ENCODE measurements around the gene GPN1.
A peak's percentile ranks its signal among the peaks of the same experiment; 100 is the strongest.
"Not testable (repeated sequence)": the region's sequence is repeated elsewhere in the genome, so short reads cannot be mapped to it uniquely, and the experiment has no call there.

The GPN1 gene

DNA sequence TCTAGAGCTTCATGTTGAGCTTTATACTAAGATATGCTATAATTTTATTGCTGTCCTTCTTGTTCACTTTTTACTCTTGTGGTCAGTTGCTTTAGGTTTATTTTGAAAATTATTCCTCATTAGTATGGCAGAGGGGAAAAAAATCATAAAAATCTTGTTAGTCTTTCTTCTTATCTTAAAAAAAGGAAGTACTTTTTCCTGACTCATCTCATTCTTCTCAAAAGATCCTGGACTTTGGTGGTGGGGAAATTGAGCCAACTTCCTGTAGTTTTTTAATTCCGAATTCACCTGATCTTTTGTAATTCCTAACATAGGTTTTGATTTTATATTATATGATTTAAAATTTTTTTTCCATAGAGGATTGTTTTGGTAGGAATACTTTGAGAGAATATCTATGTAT lies 38.6 kb downstream of the GPN1 start:
- DNase-seq (ENCODE audit: low read depth in 1 of 2, low spot score in 1 of 2) = no peak

DNA sequence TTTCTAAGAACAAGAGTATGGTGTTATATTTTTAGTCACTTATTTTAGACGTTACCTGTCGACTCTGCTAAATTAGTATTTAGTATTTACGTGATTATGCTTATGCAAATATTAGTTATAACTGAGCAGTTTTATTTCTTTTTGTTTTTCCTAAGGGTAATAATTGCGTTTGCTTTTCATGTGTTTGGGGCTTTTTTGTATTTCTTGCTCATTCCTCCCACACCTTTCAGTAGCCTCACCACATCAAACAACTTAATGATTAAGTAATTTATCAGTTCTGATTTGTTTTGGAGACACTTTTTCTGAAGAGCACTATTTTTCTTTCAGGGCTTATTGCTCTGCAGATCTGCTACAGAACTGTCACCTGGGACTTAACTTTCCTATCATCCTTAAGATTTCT lies 42.4 kb downstream of the GPN1 start:
- no peak for DNase-seq (ENCODE audit: low read depth in 1 of 2, low spot score in 1 of 2)

DNA sequence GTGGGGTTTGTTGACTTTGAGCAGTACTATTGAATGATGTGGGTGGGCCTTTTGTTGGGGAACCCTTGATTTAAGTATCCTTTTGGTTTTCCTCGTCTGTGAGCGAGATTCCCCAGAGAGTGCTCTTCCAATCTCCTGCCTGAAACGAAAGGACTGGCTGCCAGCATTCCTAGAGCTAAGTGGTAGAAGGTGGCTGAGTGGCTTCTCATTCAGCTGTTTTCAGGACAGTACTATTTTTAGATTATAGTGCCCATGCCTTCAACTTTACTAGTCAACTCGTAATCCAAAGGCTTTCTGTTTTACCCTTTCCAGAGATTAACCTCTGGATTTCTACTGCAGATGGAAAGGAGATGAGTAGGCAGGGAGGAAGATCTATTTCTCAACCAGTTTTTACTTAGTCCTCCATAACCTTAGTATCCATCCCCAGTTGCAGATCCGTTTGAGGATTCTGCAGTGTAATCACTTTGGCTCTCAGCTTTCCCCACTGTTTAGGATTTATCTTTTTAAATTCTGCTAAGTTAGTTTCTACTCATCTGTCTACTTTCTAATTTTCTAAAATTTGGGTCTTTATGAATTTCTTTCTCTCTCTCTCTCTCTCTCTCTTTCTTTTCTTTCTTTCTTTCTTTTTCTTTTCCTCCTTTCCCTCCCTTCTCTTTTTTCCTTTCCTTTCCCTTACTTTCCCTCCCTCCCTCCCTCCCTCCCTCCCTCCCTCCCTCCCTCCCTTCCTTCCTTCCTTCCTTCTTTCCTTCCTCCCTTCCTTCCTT lies 44.1 kb downstream of the GPN1 start:
- no peak for DNase-seq (ENCODE audit: low read depth in 1 of 2, low spot score in 1 of 2)

DNA sequence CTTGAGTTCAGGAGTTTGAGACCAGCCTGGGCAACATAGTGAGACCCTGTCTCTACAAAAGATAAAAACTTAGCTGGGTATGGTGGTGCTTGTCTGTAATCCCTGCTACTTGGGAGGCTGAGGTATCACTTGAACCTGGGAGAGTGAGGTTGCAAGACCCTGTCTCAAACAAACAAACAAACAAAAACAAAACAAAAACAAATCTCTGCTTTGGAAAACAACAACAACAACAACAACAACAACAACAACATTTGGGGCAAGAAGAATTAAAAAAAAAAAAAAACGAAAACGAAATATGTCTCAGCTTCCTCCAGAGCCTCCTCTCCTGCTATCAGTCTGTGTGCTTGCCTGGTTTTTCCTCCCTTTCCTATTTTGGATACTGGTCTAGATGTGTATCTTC lies 51.7 kb downstream of the GPN1 start:
- DNase-seq (ENCODE audit: low read depth in 1 of 2, low spot score in 1 of 2) = no peak

DNA sequence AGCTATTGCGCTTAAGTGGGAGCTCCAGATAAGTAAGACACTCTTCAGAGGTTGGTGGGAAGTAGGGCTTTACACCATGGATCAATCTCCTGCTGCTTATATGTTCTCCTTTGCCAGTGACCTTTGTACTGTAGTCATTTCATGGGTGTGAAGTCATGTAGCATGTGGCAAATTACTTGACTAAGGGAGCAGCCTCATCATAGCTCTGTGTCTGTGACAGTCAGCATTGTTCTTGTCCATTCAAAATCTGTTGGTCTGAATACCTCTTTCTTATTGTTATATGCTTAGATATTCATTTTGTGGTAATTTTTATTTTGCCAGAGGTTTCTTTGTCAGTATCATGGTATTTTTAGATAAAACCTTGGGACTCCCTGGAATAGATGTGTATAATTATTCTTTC lies 53.0 kb downstream of the GPN1 start:
- DNase-seq (ENCODE audit: low read depth in 1 of 2, low spot score in 1 of 2) = no peak

DNA sequence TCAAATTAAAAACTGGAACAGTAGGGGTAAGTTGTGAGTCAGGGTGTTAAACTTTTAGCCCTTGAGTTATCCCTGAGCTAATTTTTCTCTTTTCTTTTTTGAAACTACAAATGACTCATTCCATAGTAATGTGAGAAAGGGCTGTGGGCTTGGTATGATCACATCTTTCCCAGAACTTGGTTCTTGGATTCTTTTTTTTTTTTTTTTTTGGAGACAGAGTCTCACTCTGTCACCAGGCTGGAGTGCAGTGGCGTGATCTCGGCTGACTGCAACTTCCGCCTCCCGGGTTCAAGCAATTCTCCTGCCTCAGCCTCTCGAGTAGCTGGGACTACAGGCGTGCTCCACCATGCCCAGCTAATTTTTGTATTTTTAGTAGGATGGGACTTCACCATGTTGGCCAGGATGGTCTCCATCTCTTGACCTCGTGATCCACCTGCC lies 53.5 kb downstream of the GPN1 start:
- DNase-seq (ENCODE audit: low read depth in 1 of 2, low spot score in 1 of 2) = not testable (repeated sequence)

DNA sequence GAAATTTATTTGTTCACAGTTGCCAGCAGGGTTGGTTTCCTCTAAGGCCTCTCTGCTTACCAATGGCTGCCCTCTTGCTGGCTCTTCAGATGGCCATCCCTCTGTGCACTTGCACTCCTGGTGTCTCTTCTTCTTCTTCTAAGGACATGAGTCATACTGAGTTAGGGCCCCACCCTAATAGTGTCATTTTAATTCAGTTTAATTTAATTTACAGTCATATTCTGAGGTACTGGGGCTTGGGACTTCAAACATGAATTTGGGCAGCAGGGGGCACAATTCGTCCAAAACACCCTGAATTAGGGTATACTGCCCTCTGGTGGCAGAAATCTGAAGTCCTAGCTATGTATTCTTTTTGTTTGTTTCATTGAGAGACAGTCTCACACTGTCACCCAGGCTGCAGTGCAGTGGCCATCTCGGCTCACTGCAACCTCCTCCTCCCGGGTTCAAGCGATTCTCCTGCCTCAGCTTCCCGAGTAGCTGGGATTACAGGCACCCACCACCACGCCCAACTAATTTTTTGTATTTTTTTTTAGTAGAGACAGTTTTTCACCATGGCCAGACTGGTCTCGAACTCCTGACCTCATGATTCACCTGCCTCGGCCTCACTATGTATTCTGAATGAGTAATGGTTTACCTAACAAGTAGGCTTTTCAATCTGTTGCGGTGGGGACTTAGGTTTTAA lies 54.7 kb downstream of the GPN1 start:
- peak; percentile 59 to 73 for DNase-seq (ENCODE audit: low read depth in 1 of 2, low spot score in 1 of 2)

DNA sequence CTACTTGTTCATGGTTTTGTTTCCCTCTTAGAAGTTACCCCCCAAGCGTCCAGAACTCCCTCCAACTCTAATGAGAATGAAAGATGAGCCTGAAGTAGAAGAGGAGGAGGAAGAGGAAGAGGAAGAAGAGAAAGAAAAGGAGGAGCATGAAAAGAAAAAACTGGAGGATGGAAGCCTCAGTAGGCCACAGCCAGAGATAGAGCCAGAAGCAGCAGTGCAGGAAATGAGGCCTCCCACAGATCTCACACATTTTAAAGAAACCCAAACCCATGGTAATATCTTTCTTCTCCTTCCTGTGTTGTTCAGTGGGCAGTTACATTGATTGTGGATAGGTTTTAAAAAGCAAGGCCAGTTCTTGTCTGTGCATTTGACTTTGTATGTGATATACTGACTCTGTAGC lies 56.2 kb downstream of the GPN1 start:
- DNase-seq (ENCODE audit: low read depth in 1 of 2, low spot score in 1 of 2) = not testable (repeated sequence)

DNA sequence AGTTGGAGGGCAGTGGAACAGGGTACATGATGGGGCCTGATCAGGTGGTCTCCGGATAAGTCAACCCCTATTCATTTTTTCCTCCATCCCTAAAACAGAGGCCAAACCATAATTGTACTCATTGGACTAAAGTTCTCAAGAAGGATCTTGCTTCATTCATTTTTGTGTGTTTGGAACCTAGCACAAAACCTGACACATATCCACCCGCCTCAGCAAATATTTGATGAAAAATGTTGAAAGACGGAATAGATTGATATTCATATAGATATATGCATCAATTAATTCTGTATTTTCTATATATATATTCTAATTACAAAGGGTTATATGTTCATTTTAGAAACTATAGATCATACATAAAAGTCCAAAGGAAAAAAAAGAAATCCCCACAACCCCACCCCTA lies 56.7 kb downstream of the GPN1 start:
- no peak for DNase-seq (ENCODE audit: low read depth in 1 of 2, low spot score in 1 of 2)

DNA sequence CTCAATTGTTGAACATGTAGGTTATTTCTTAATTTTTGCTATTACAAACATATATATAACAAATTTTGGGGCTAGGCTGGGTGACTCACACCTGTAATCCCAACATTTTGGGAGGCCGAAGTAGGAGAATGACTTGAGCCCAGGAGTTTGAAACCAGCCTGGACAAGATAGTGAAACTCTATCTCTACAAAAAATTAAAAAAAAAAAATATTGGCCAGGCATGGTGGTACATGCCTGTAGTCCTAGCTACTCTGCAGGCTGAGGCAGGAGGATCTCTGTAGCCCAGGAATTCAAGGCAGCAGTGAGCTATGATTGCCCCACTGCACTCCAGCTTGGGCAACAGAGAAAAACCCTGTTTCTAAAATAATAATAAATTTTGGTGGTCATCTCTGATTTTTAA lies 58.4 kb downstream of the GPN1 start:
- DNase-seq (ENCODE audit: low read depth in 1 of 2, low spot score in 1 of 2) = no peak

DNA sequence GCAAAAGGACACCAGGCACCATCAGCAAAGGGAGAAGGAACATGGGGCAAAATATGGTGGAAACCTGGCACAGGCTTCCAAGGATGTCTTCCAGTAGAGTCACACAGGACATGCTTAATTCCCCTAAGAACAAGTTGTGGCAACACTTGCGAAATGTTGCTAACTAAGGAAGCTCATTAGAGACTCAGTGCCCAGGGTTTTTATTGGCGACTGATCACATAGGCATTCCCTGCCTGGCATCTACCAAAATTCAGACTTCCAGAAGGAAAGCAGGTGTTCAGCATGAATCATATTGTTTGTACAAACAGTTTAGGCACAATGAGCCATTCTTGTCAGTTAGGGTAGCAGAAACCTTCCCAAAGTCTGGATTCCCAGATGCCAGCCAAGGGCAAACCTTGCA lies 60.6 kb downstream of the GPN1 start:
- no peak for DNase-seq (ENCODE audit: low read depth in 1 of 2, low spot score in 1 of 2)

DNA sequence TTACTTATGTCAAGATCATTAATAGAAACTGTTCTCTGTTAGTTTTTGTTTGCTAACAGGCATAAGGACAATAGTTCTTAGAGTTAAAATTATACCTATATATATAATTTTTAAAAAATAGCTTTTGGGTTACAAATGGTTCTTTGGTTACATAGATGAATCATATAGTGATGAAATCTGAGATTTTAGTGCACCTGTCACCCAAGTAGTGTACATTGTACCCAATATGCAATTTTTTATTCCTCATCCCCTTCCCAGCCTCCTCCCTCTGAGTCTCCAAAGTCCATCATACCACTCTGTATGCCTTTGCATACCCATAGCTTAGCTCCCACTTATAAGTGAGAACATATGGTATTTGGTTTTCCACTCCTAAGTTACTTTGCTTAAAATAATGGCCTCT lies 61.2 kb downstream of the GPN1 start:
- no peak for DNase-seq (ENCODE audit: low read depth in 1 of 2, low spot score in 1 of 2)

DNA sequence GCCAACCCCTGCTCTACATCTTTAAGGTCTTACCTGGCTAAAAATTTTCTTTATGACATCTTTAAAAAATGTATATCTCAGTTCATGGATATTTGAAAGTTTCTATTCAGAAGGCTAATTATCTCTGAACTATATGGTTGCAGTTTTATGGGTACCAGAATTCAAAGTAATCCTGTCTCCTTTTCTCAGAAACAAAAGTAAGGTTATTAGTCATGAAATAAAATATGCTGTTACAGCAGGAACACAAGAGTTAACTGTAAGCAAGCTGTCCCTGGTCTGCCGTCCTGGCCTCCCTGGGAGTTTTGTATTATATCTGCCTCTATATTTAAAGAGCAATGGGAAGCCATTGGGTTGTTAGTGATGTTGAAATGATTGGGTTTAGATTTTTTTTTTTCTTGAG lies 68.8 kb downstream of the GPN1 start:
- no peak for DNase-seq (ENCODE audit: low read depth in 1 of 2, low spot score in 1 of 2)

Measured in activated T-helper 1 cell treated with anti-CD3 and anti-CD28 coated beads, Interleukin-2, amount 50 U/mL, for 16 hours (primary cell).